Muscle layer of colon (tissue), 2 donors: ENCODE measurements around the gene EXOSC3.

Experiments used
- H3K27ac ChIP-seq: one replicate; pipeline ENCODE4 v1.7.0; 2013; ENCODE audit warnings: low read depth, mild to moderate bottlenecking, low read length, moderate library complexity
- H3K27me3 ChIP-seq, 2 donors: one replicate each; pipeline ENCODE4 v1.7.0; 2013; ENCODE audit warnings: low read length in 2 of 2, mild to moderate bottlenecking in 2 of 2; ENCODE audit not compliant: insufficient read depth in 2 of 2, control insufficient read depth in 1 of 2
- H3K36me3 ChIP-seq: one replicate; pipeline ENCODE4 v1.7.0; 2013; ENCODE audit warnings: mild to moderate bottlenecking, low read length; ENCODE audit not compliant: insufficient read depth
- H3K4me1 ChIP-seq: one replicate; pipeline ENCODE4 v1.7.0; 2013; ENCODE audit warnings: mild to moderate bottlenecking, low read length; ENCODE audit not compliant: insufficient read depth
- H3K4me3 ChIP-seq, 2 donors: one replicate each; pipeline ENCODE4 v1.7.0; 2013; ENCODE audit warnings: low read length in 2 of 2, low read depth in 1 of 2, mild to moderate bottlenecking in 1 of 2, moderate library complexity in 1 of 2
- H3K9ac ChIP-seq: one replicate; pipeline ENCODE4 v1.7.0; 2013; ENCODE audit warnings: low read length
- H3K9me3 ChIP-seq: one replicate; pipeline ENCODE4 v1.7.0; 2013; ENCODE audit warnings: mild to moderate bottlenecking, low read length
- donor health status: abdominal sarcoma.
- donor health status: Adenocarcinoma of cecum.

Gene EXOSC3

GRCh38 chr9:37751186-37751585 lies 33.7 kb downstream of the EXOSC3 start:
- Histone ChIP-seq H3K9ac (no peak overlapping the region), H3K4me1 (peaks cover 8% of the 10 kb centered on the region), H3K27ac (no peak overlapping the region), H3K4me3 (no peak overlapping the region), H3K9me3 (no peaks in the 10 kb centered on the region), H3K27me3 (no peaks in the 10 kb centered on the region), H3K36me3 (no peaks in the 10 kb centered on the region)

- H3K9ac ChIP-seq = no peak overlapping the region
- no peaks in the 10 kb centered on the region for H3K27me3 ChIP-seq
- no peak overlapping the region for H3K4me3 ChIP-seq
- H3K36me3 ChIP-seq = no peaks in the 10 kb centered on the region
- no peaks in the 10 kb centered on the region for H3K9me3 ChIP-seq
- no peak overlapping the region for H3K27ac ChIP-seq
- peaks cover under 1% of the 10 kb centered on the region for H3K4me1 ChIP-seq
These were observed 35.7 kb downstream of the EXOSC3 start for GRCh38 chr9:37749129-37749528.

- Histone ChIP-seq H3K4me3 (no peak overlapping the region), H3K9me3 (no peaks in the 10 kb centered on the region), H3K36me3 (no peaks in the 10 kb centered on the region), H3K9ac (no peak overlapping the region), H3K27ac (no peak overlapping the region), H3K4me1 (no peaks in the 10 kb centered on the region), H3K27me3 (no peaks in the 10 kb centered on the region)
These were observed 37.6 kb downstream of the EXOSC3 start for GRCh38 chr9:37747271-37747753.

GRCh38 chr9:37746448-37747270 lies 38.2 kb downstream of the EXOSC3 start:
- no peak overlapping the region for H3K4me3 ChIP-seq
- no peaks in the 10 kb centered on the region for H3K36me3 ChIP-seq
- no peak overlapping the region for H3K9ac ChIP-seq
- no peaks in the 10 kb centered on the region for H3K9me3 ChIP-seq
- no peak overlapping the region for H3K27ac ChIP-seq
- no peaks in the 10 kb centered on the region for H3K27me3 ChIP-seq
- no peaks in the 10 kb centered on the region for H3K4me1 ChIP-seq

- Histone ChIP-seq H3K9me3 (no peaks in the 10 kb centered on the region), H3K27ac (no peak overlapping the region), H3K4me3 (no peak overlapping the region), H3K36me3 (no peaks in the 10 kb centered on the region), H3K9ac (no peak overlapping the region), H3K4me1 (no peaks in the 10 kb centered on the region), H3K27me3 (no peaks in the 10 kb centered on the region)
These were observed 38.9 kb downstream of the EXOSC3 start for GRCh38 chr9:37745970-37746369.

- no peaks in the 10 kb centered on the region for H3K9me3 ChIP-seq
- no peaks in the 10 kb centered on the region for H3K36me3 ChIP-seq
- no peaks in the 10 kb centered on the region for H3K27me3 ChIP-seq
- no peak overlapping the region for H3K4me3 ChIP-seq
- H3K9ac ChIP-seq = no peak overlapping the region
- no peak overlapping the region for H3K27ac ChIP-seq
- no peaks in the 10 kb centered on the region for H3K4me1 ChIP-seq
These were observed 44.1 kb downstream of the EXOSC3 start for GRCh38 chr9:37740631-37741328.

GRCh38 chr9:37740128-37740527 lies 44.7 kb downstream of the EXOSC3 start:
- H3K9ac ChIP-seq = no peak overlapping the region
- no peaks in the 10 kb centered on the region for H3K4me1 ChIP-seq
- H3K9me3 ChIP-seq = no peaks in the 10 kb centered on the region
- H3K36me3 ChIP-seq = no peaks in the 10 kb centered on the region
- no peak overlapping the region for H3K4me3 ChIP-seq
- H3K27ac ChIP-seq = no peak overlapping the region
- no peaks in the 10 kb centered on the region for H3K27me3 ChIP-seq

GRCh38 chr9:37739222-37739621 lies 45.6 kb downstream of the EXOSC3 start:
- Histone ChIP-seq H3K27me3 (no peaks in the 10 kb centered on the region), H3K27ac (no peak overlapping the region), H3K4me3 (no peak overlapping the region), H3K9ac (no peak overlapping the region), H3K36me3 (no peaks in the 10 kb centered on the region), H3K4me1 (no peaks in the 10 kb centered on the region), H3K9me3 (no peaks in the 10 kb centered on the region)

GRCh38 chr9:37732952-37733351 lies 51.9 kb downstream of the EXOSC3 start:
- H3K4me1 ChIP-seq = no peaks in the 10 kb centered on the region
- no peak overlapping the region for H3K27ac ChIP-seq
- no peaks in the 10 kb centered on the region for H3K9me3 ChIP-seq
- no peaks in the 10 kb centered on the region for H3K27me3 ChIP-seq
- H3K4me3 ChIP-seq = no peak overlapping the region
- H3K36me3 ChIP-seq = no peaks in the 10 kb centered on the region
- H3K9ac ChIP-seq = no peak overlapping the region

- Histone ChIP-seq H3K9me3 (no peaks in the 10 kb centered on the region), H3K27me3 (no peaks in the 10 kb centered on the region), H3K4me1 (no peaks in the 10 kb centered on the region), H3K27ac (no peak overlapping the region), H3K4me3 (no peak overlapping the region), H3K36me3 (no peaks in the 10 kb centered on the region), H3K9ac (no peak overlapping the region)
These were observed 52.6 kb downstream of the EXOSC3 start for GRCh38 chr9:37732086-37732741.

- Histone ChIP-seq H3K27ac (no peak overlapping the region), H3K4me3 (no peak overlapping the region), H3K9me3 (no peaks in the 10 kb centered on the region), H3K9ac (no peak overlapping the region), H3K4me1 (no peaks in the 10 kb centered on the region), H3K27me3 (no peaks in the 10 kb centered on the region), H3K36me3 (no peaks in the 10 kb centered on the region)
These were observed 54.0 kb downstream of the EXOSC3 start for GRCh38 chr9:37730839-37731238.
